Gastrocnemius medialis (tissue), 4 donors: ENCODE data around the gene MMP2.

Source experiments
- POLR2A ChIP-seq, 2 donors: fragments of 450-650 bp; IDR thresholded peaks; one replicate each; pipeline ENCODE4 v1.6.1; 2017; ENCODE audit warnings: antibody characterized with exemption in 2 of 2, mild to moderate bottlenecking in 2 of 2, moderate library complexity in 2 of 2
- TF ChIP-seq, protein P1 (sequence below), 5 experiments: fragments of 450-650 bp in 3 of 5; fragments of 200-600 bp in 2 of 5; sonication (generic) in 2 of 5; IDR thresholded peaks in 4 of 5; conservative IDR thresholded peaks in 1 of 5; 1 replicate in 4 of 5; 2 replicates in 1 of 5; pipeline ENCODE4 v1.5.1; 2016 to 2019; ENCODE audit warnings: antibody characterized with exemption in 5 of 5, mild to moderate bottlenecking in 3 of 5, moderate library complexity in 3 of 5

DNA sequence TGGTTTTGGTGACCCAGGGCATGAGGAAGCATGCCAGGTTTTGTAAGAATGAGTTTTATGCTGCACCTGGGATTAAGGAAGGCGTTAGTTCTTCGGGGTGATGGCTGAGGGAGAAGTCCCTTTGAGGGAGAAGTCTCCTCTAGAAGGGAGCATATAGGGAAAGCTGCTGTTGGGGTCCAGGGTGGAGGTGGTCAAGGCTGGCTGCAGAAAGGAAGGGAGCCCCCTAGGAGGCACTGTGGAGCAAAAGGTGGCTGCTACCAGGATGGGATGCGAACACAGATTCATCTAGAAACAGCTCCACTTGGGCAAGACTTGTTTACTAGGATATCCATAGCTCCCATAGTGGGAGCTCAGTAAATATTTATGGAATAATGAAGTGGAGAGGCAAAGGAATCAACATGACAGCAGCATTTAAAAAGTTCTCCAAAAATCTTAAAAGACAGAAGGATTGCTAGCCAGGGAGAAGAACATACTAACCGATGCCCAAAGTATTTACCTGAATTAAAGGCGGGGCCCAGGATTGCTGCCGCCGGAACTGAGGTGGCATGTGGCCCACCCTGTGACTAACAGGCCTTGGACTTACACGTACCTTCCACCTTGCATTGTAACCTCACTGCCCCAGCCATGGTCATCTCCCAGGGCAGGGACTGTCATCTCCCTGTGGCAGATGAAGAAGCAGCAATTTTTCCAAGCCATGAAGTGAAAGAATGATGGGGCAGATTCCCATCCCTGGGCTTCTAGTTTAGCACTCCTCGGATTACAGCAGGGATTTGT lies 22.7 kb downstream of the MMP2 start:
- TF ChIP-seq, protein P1, sequence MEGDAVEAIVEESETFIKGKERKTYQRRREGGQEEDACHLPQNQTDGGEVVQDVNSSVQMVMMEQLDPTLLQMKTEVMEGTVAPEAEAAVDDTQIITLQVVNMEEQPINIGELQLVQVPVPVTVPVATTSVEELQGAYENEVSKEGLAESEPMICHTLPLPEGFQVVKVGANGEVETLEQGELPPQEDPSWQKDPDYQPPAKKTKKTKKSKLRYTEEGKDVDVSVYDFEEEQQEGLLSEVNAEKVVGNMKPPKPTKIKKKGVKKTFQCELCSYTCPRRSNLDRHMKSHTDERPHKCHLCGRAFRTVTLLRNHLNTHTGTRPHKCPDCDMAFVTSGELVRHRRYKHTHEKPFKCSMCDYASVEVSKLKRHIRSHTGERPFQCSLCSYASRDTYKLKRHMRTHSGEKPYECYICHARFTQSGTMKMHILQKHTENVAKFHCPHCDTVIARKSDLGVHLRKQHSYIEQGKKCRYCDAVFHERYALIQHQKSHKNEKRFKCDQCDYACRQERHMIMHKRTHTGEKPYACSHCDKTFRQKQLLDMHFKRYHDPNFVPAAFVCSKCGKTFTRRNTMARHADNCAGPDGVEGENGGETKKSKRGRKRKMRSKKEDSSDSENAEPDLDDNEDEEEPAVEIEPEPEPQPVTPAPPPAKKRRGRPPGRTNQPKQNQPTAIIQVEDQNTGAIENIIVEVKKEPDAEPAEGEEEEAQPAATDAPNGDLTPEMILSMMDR (IDR thresholded peaks at IDR 0.05 in 4 of 5, conservative IDR thresholded peaks at IDR 0.05 in 1 of 5): no peak
- no peak for TF ChIP-seq POLR2A (IDR thresholded peaks at IDR 0.05)
